ENCODE results near the gene ADAMTSL4.
A peak's percentile ranks its signal among the peaks of the same experiment; 100 is the strongest.

ADAMTSL4 gene

DNA sequence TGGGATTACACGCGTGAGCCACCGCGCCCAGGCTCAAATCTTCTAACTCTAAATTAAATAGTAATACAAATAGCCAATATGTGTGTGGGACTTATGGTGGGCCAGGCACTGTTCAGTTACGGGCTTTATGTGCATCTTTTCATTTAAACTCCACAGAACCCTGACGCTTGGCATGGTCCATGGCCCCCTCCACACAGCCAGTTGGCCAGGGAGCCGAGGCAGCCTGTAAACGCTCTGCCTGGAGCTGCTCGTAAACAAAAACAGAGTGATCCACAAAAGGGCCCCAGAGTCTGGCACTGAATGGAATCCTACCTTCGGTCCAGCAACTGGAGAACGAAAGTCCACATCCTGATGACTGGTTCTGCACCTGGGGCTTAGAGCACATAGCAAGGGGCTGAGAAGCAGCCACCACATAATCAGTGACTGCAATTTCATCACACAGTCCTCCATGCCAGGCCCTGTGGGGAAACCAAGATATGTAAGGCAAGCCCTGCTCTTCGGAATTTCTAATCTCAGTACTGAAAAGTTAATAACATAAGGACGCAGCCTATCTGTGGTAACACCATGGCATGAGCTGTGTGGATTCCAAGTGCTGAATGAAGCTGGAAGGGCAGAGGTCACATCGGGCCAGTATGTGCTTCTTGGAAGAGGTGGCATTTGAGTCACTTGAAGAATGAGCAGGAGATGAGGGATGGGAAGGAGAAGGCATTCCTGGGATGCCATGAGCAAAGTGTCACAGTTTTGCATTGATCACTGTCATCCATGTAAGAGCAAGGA lies 13.5 kb upstream of the ADAMTSL4 start:
- no peak for DNase-seq

DNA sequence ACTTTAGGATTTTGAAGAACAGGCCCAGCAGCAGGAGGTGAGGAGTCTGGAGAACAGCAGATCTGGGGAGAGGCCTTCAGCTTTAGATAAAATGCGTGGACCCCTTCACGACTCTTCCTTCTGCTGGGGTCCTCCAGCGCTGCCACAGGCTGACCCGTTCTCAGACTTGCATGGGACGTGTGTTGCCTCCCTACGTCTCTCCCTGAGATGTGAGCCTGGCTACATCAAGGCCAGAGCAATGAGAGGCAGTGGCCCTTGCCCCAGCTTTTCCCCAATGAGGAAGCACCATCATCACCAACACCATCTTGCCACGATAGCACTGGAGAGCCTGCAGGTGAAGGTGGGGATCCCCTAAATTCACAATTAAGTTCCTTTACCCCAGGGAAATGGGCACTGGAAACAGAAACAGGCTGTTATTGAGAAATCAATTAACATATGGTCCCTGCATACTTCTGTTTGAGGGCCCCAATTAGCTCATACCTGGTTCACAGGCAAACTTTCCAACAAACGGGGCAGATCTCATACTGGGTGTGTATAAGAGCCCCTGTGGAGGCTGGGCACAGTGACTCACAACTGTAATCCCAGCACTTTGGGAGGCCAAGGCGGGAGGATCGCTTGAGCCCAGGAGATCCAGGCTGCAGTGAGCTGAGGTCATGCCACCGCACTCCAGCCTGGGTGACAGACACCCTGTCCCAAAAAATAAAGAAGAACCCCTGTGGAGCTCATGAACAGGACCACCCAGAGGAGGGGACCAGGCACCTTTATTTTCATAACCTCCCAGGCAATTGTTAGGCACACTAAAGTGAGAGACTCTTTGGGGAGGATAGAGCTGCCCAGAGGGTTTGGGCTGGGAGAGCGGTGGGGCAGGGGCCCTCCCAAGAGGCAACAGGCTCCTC lies 12.1 kb upstream of the ADAMTSL4 start:
- DNase-seq, result no peak

GRCh38 chr1:150537732-150538684 lies 11.2 kb upstream of the ADAMTSL4 start:
- DNase-seq, result no peak

- peak; percentile 97 for DNase-seq
Measured at GRCh38 chr1:150543500-150544143, 5.6 kb upstream of the ADAMTSL4 start.

DNA sequence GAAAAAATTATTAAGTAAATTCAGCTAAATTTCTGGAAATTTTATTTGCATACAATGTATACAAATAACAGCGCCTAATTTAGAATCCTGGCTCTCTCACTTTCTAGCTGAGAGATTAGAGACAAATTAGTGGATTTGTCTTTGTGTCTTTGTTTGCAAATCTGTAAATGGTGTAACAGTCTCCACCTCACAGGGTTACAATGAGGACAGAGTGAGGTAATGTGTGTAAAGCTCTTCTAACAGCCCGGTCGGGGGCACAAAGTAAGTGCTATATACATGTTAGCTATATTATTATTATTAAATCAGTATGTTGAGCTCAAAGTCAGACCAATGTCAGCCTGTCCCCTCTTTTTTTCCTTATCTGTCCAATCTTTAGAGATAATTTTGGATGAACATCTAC lies 5.0 kb upstream of the ADAMTSL4 start:
- peak; percentile 72 for DNase-seq

GRCh38 chr1:150545486-150546032 lies 3.6 kb upstream of the ADAMTSL4 start:
- no peak for DNase-seq

DNA sequence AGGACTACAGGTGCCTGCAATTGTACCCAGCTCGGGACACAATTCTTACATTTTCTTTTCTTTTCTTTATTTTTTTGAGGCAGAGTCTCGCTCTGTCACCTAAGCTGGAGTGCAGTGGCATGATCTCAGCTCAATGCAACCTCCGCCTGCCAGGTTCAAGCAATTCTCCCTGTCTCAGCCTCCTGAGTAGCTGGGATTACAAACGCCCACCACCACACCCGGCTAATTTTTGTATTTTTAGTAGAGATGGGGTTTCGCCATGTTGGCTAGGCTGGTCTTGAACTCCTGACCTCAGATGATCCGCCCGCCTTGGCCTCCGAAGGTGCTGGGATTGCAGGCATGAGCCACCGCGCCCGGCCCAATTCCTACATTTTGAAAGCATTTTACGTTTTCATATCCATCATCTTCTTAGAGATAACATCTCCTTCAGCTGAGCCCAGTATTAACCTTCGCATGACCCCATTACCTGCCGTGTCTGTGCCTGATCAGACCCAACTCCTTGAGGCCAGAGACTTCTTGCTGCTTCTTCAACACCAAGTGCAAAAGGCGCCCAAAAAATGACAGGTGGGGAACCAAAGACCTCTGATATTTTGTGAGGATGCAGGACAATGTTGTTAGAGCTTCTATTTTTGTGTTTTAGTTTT lies 2.8 kb upstream of the ADAMTSL4 start:
- no peak for DNase-seq

DNA sequence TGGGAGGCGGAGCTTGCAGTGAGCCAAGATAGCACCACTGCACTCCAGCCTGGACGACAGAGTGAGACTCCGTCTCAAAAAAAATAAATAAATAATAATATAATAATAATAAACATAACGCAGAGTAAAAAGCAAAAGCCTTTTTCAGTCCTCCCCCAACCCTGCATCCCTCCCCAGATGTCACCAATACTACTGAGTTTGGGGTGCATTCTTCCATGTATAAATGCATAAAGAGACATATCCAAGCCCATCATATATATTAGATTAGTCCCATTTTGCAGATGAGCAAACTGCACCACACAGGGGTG lies 930 bp upstream of the ADAMTSL4 start:
- no peak for DNase-seq

DNA sequence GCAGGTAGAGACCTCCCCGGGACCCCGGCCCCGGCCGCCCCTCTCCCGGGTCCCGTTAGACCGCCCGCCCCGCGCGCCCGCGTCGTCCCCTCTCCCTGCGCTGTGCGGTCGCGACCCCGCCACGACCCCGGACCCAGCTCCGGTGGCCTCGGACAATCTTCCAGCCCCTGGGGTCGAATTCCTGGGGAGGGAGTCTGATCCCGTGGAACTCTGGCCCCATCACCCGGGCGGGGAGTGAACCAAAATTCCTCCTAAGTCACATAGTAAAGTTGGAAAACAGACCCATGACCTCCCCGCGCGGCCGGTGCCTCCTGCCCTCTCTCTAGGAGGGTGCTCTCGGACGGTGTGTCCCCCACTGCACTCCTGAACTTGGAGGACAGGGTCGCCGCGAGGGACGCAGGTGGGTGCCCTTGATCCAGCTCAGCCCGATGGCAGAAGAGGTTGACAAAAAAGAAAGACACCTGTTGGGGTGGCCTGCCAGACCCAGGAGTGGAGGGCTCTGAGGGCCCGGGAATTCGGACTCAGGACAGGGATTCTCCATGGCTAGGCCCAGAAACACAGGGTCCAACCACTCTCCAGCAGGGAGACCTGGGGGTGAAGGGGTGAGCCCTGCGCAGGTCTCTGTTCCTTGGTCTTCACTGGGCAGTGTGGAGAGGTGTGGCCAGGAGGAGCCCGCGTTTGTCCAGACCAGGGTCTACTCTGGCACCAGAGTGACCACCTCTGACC lies 451 bp downstream of the ADAMTSL4 start:
- no peak for DNase-seq

DNA sequence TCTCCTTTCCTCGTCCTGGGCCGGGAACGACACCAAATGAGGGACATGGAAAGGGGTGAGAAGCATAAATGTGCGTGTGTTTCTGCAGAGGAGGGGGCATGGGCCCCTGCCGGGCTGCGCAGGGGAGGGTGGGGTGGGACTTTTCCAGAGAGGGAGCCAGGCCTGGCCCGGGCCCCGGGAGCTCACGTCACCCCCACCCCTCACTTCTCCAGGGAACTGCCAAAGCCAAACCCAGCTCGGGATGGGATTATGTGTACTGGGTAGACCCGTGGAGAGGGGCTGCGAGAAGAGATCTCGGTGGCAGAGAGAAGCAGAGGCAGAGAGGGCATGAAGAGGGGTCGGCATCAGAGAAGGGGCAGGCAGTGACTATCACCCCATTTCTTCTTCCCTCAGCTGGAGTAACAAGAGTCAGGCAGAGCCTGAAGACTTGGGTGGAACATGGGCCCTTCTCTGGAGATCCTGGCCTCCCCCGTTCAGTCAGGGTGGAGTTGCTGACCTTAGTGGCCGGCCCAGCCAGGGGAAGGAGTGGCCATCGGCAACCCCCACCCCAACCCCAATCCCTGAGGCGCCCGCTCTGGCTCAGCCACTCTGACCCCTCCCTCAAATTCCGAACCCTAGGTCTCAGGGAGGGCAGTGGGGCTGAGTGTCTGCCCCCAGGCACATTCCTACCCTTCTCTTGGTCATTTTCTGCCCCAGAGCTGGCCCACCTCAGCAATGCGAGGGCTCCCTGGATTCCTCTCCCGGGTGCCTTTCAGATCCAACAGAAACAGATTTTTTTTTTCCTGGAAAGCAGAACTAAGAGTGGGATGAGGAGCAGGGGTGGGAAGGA lies 1.2 kb downstream of the ADAMTSL4 start:
- no peak for DNase-seq

DNA sequence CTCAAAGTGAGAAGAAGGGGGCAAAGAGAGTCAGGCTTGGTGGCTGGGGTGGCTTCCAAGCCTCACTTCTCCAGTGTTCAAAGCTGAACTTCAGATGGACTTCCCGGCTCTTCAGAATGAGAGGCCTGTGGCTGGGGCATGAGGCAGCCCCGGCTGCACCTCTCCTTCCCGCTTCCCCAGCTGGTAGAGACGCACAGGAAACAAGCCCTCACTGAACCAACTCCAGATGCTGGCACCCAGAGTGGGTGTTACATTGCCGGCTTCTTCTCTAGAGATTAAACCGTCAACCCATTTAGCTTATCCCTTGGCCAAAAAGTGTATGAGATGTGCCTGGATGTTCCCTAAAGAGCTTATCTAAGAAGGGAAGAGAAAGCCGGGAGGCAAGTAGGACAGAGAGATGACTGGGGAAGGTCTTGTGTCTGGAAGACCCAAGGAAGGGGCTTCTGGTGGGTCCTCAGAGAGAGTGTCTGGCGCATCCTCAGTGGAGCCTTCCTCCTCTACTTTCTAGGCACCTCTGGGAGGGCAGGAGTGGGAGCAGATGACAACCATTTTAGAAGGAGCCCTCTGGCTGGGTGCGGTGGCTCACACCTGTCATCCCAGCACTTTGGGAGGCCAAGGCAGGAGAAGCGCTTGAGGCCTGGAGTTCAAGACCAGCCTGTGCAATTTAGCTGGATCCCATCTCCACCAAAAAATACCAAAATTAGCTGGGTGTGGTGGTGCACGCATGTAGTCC lies 2.0 kb downstream of the ADAMTSL4 start:
- DNase-seq, result no peak

DNA sequence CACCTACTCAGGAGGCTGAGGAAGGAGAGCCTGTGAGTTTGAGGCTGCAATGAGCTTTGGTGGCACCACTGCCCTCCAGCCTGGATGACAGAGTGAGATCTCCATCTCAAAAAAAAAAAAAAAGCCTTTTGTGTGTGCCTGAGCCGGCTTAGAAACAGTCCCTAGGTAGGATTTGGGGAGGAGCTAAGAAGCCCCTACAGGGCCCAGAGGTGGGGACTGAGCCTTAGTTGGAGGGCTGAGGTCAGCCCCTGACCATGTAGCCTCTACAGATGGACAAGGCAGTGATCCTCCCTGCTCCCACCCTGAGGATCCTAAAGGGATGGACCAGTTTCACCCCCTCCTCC lies 2.5 kb downstream of the ADAMTSL4 start:
- no peak for DNase-seq

DNA sequence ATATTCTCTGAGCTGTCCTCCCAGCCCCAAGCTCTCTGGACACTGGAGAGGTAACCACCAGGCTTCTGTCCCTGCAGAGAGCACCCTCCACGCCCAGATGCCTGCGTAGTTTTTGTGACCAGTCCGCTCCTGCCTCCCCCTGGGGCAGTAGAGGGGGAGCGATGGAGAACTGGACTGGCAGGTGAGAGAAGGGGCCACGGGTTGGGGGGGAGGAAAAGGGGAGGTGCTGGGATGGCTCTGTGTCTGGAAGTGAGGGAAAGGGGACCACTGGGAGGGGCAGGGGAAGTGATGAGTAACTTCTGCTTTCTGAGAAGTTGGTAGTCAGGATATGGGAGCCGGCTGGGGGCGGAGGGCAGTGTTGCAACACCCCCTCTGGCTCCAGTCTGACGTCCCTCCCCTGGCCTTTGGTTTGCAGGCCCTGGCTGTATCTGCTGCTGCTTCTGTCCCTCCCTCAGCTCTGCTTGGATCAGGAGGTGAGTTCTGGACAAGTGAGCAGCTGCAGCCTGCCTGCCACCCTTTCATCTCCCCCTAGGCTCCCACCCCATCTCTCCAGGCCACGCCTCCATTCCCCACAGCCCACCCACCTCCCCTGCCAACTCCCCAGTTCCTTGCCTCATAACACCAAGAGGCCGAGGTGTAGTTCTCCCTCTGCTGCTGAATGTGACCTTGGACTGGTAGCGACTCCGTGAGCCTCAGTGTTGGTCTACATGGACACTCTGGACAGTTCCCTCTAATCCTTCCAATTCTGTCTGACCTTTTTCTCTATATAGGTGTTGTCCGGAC lies 3.1 kb downstream of the ADAMTSL4 start:
- DNase-seq, result no peak

DNA sequence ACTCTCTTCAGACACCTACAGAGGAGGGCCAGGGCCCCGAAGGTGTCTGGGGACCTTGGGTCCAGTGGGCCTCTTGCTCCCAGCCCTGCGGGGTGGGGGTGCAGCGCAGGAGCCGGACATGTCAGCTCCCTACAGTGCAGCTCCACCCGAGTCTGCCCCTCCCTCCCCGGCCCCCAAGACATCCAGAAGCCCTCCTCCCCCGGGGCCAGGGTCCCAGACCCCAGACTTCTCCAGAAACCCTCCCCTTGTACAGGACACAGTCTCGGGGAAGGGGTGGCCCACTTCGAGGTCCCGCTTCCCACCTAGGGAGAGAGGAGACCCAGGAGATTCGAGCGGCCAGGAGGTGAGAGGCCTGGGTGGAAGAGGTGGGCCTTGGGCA lies 3.7 kb downstream of the ADAMTSL4 start:
- no peak for DNase-seq

DNA sequence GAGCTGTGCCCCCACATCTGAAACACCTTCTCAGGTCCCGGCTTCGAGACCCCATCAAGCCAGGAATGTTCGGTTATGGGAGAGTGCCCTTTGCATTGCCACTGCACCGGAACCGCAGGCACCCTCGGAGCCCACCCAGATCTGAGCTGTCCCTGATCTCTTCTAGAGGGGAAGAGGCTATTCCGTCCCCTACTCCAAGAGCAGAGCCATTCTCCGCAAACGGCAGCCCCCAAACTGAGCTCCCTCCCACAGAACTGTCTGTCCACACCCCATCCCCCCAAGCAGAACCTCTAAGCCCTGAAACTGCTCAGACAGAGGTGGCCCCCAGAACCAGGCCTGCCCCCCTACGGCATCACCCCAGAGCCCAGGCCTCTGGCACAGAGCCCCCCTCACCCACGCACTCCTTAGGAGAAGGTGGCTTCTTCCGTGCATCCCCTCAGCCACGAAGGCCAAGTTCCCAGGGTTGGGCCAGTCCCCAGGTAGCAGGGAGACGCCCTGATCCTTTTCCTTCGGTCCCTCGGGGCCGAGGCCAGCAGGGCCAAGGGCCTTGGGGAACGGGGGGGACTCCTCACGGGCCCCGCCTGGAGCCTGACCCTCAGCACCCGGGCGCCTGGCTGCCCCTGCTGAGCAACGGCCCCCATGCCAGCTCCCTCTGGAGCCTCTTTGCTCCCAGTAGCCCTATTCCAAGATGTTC lies 4.3 kb downstream of the ADAMTSL4 start:
- no peak for DNase-seq

DNA sequence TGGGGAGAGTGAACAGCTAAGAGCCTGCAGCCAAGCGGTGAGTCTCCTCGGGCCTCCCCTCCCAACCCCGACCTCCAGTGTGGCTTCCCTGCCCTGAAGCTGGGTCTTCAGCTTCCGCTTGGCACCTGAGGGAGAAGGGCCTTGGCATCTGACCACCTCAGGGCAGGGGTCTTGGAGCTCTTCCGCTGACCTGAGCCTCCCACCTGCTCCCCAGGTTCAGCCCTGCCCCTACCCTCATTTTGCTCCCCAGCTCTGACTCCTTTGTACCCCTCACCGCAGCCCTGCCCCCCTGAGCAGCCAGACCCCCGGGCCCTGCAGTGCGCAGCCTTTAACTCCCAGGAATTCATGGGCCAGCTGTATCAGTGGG lies 4.9 kb downstream of the ADAMTSL4 start:
- DNase-seq, result no peak

DNA sequence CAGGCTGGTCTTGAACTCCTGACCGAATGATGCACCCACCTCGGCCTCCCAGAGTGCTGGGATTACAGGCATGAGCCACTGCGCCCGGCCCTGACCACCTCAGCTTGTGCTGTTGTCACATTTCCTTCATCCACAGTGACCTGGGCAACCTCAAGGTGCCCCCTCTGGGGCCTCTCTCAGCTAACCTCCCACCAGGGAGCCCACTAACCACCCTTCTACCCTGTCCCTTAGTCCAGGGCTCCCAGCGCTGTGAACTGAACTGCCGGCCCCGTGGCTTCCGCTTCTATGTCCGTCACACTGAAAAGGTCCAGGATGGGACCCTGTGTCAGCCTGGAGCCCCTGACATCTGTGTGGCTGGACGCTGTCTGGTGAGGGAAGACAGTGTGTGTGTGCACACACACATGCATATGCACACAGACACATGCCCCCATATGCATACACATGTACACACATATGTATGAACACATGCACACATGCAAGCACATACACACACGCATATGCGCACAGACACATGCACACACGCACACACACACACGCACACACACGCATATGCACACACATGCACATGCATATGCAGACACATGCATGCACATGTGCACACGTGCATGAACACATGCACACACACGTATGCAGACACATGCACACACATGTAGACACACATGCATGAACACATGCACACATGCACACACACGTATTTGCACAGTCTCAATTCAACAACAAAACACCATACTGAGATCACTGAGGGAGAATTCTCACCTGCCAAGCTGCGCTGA lies 6.2 kb downstream of the ADAMTSL4 start:
- no peak for DNase-seq
